Neural cell (in vitro differentiated cells): Measurements from ENCODE around the gene USP32. TPM values are rescaled to one million over a fixed set of nuclear protein-coding genes. Genes with fewer than 3 reads are reported as not detected.

Experiments
- H2AFZ ChIP-seq: fragments of 200-600, 300-800 bp; sonication (generic), shearing (Covaris generic); 2 replicates; pipeline ENCODE4 v1.6.0; 2014; ENCODE audit warnings: low read depth, mild to moderate bottlenecking, antibody characterized with exemption, low read length, moderate library complexity
- H3F3A ChIP-seq: fragments of 200-600 bp; shearing (Covaris generic); 2 replicates; pipeline ENCODE4 v1.6.1; 2016; ENCODE audit warnings: mild to moderate bottlenecking, moderate library complexity, mixed read lengths, antibody characterized with exemption, low read length; ENCODE audit not compliant: insufficient read depth, poor library complexity, severe bottlenecking
- H3K27ac ChIP-seq: fragments of 200-600, 300-800 bp; sonication (generic), shearing (Covaris generic); 2 replicates; pipeline ENCODE4 v1.5.1; 2014; ENCODE audit warnings: mild to moderate bottlenecking, low read length, moderate library complexity
- H3K27me3 ChIP-seq: fragments of 300-800, 200-600 bp; sonication (generic), shearing (Covaris generic); 2 replicates; pipeline ENCODE4 v1.6.0; 2014; ENCODE audit warnings: mild to moderate bottlenecking, low read depth, low read length, moderate library complexity; ENCODE audit not compliant: insufficient read depth
- H3K36me3 ChIP-seq: fragments of 300-800, 200-600 bp; sonication (generic), shearing (Covaris generic); 2 replicates; pipeline ENCODE4 v1.5.1; 2014; ENCODE audit warnings: mild to moderate bottlenecking, antibody characterized with exemption, low read length, moderate library complexity; ENCODE audit not compliant: insufficient read depth
- H3K4me2 ChIP-seq: fragments of 300-800, 200-600 bp; sonication (generic), shearing (Covaris generic); 2 replicates; pipeline ENCODE4 v1.6.0; 2014; ENCODE audit warnings: mild to moderate bottlenecking, low read length
- H3K4me3 ChIP-seq: fragments of 300-800, 200-600 bp; sonication (generic), shearing (Covaris generic); 2 replicates; pipeline ENCODE4 v1.5.1; 2014; ENCODE audit warnings: mild to moderate bottlenecking, low read length, moderate library complexity
- H3K79me2 ChIP-seq: fragments of 200-600 bp; shearing (Covaris generic); replicated peaks from 2 replicates; pipeline ENCODE4 v1.6.0; 2014; ENCODE audit warnings: mild to moderate bottlenecking, low read length, moderate library complexity; ENCODE audit not compliant: insufficient read depth
- H3K9ac ChIP-seq: fragments of 300-800, 200-600 bp; sonication (generic), shearing (Covaris generic); 2 replicates; pipeline ENCODE4 v1.6.1; 2016; ENCODE audit warnings: mild to moderate bottlenecking, low read length, mixed read lengths
- H3K9me2 ChIP-seq: fragments of 200-600 bp; shearing (Covaris generic); 2 replicates; pipeline ENCODE4 v1.6.1; 2016; ENCODE audit warnings: mild to moderate bottlenecking, low read length, mixed read lengths; ENCODE audit not compliant: insufficient read depth
- H3K9me3 ChIP-seq: fragments of 200-600, 300-800 bp; sonication (generic), shearing (Covaris generic); 2 replicates; pipeline ENCODE4 v1.6.1; 2016; ENCODE audit warnings: mild to moderate bottlenecking, mixed run types, low read length, moderate library complexity, mixed read lengths
- H4K20me1 ChIP-seq: fragments of 200-600 bp; shearing (Covaris generic); 2 replicates; pipeline ENCODE4 v1.6.1; 2016; ENCODE audit warnings: mild to moderate bottlenecking, mixed run types; ENCODE audit not compliant: insufficient read depth
- EP300 ChIP-seq: fragments of 450-650 bp; conservative IDR thresholded peaks from 2 replicates; pipeline ENCODE4 v1.6.1; 2014; ENCODE audit warnings: antibody characterized with exemption, mild to moderate bottlenecking, moderate library complexity; ENCODE audit not compliant: poor library complexity, severe bottlenecking
- EZH2 ChIP-seq: fragments of 200-600, 300-800 bp; shearing (Covaris generic), sonication (generic); IDR thresholded peaks from 2 replicates; pipeline ENCODE4 v1.6.1; 2014; ENCODE audit warnings: antibody characterized with exemption, low read length, borderline replicate concordance, mild to moderate bottlenecking; ENCODE audit not compliant: insufficient read depth, poor library complexity, severe bottlenecking
- MXI1 ChIP-seq: fragments of 450-650 bp; conservative IDR thresholded peaks from 2 replicates; pipeline ENCODE4 v1.6.1; 2014; ENCODE audit warnings: antibody characterized with exemption, mild to moderate bottlenecking; ENCODE audit not compliant: poor library complexity, severe bottlenecking
- POLR2AphosphoS5 ChIP-seq: IDR thresholded peaks from 2 replicates; pipeline ENCODE4 v1.6.1; 2012
- RAD21 ChIP-seq: fragments of 450-650 bp; conservative IDR thresholded peaks from 2 replicates; pipeline ENCODE4 v1.6.1; 2014; ENCODE audit warnings: antibody characterized with exemption, mild to moderate bottlenecking, moderate library complexity
- SMC3 ChIP-seq: fragments of 450-650 bp; conservative IDR thresholded peaks from 2 replicates; pipeline ENCODE4 v1.6.1; 2014; ENCODE audit warnings: antibody characterized with exemption, mild to moderate bottlenecking, moderate library complexity; ENCODE audit not compliant: poor library complexity
- TAF1 ChIP-seq: IDR thresholded peaks from 2 replicates; pipeline ENCODE4 v1.6.1; 2012; ENCODE audit warnings: low read depth
- polyA plus RNA-seq: library from polyadenylated mRNA; depleted of rRNA; stranded (reverse); fragments of >200 nt; gene quantifications from 2 replicates; pipeline ENCODE4 v1.2.3, GENCODE V29; 2014
- TF ChIP-seq, protein P1 (sequence below): fragments of 450-650 bp; IDR thresholded peaks from 2 replicates; pipeline ENCODE4 v1.5.1; 2014; ENCODE audit warnings: antibody characterized with exemption, mild to moderate bottlenecking, moderate library complexity; ENCODE audit not compliant: poor library complexity, severe bottlenecking
- TF ChIP-seq, protein P2 (sequence below): IDR thresholded peaks from 2 replicates; pipeline ENCODE4 v1.6.1; 2012; ENCODE audit warnings: borderline replicate concordance

Gene USP32
- polyA plus RNA-seq, 1 donor from 2014 or later = 25.7 TPM

DNA sequence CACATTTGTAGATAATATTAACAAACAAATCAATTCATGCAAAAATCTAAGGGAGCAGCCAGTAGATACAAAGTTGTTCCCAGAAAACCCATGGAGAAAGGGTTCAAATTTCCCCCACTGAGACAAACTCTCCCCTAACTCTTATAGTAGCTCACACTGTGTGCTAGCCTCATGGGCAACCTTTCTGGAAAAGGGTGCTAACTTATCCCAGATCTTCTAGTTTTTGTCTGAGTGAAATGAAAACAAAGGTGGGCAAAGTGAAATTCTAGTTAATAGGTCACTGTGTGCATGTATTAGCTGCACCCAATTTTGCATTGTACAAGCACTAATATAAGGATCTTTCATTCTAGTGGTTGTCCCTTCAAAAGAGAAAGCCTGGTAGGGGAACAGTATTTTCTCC lies 9.9 kb upstream of the USP32 start:
- no peak overlapping the region for H3K9ac ChIP-seq
- H3F3A ChIP-seq = no peaks in the 10 kb centered on the region
- H3K36me3 ChIP-seq = no peaks in the 10 kb centered on the region
- no peaks in the 10 kb centered on the region for H3K79me2 ChIP-seq
- TF ChIP-seq MXI1 = no peak
- TF ChIP-seq, protein P1, sequence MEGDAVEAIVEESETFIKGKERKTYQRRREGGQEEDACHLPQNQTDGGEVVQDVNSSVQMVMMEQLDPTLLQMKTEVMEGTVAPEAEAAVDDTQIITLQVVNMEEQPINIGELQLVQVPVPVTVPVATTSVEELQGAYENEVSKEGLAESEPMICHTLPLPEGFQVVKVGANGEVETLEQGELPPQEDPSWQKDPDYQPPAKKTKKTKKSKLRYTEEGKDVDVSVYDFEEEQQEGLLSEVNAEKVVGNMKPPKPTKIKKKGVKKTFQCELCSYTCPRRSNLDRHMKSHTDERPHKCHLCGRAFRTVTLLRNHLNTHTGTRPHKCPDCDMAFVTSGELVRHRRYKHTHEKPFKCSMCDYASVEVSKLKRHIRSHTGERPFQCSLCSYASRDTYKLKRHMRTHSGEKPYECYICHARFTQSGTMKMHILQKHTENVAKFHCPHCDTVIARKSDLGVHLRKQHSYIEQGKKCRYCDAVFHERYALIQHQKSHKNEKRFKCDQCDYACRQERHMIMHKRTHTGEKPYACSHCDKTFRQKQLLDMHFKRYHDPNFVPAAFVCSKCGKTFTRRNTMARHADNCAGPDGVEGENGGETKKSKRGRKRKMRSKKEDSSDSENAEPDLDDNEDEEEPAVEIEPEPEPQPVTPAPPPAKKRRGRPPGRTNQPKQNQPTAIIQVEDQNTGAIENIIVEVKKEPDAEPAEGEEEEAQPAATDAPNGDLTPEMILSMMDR = no peak
- TF ChIP-seq TAF1 = no peak
- TF ChIP-seq EZH2 = no peak
- no peak for TF ChIP-seq RAD21
- no peak for TF ChIP-seq POLR2AphosphoS5
- TF ChIP-seq, protein P2, sequence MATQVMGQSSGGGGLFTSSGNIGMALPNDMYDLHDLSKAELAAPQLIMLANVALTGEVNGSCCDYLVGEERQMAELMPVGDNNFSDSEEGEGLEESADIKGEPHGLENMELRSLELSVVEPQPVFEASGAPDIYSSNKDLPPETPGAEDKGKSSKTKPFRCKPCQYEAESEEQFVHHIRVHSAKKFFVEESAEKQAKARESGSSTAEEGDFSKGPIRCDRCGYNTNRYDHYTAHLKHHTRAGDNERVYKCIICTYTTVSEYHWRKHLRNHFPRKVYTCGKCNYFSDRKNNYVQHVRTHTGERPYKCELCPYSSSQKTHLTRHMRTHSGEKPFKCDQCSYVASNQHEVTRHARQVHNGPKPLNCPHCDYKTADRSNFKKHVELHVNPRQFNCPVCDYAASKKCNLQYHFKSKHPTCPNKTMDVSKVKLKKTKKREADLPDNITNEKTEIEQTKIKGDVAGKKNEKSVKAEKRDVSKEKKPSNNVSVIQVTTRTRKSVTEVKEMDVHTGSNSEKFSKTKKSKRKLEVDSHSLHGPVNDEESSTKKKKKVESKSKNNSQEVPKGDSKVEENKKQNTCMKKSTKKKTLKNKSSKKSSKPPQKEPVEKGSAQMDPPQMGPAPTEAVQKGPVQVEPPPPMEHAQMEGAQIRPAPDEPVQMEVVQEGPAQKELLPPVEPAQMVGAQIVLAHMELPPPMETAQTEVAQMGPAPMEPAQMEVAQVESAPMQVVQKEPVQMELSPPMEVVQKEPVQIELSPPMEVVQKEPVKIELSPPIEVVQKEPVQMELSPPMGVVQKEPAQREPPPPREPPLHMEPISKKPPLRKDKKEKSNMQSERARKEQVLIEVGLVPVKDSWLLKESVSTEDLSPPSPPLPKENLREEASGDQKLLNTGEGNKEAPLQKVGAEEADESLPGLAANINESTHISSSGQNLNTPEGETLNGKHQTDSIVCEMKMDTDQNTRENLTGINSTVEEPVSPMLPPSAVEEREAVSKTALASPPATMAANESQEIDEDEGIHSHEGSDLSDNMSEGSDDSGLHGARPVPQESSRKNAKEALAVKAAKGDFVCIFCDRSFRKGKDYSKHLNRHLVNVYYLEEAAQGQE = no peak
- no peak for TF ChIP-seq EP300
- TF ChIP-seq SMC3 = no peak
- no peaks in the 10 kb centered on the region for H4K20me1 ChIP-seq
- no peak overlapping the region for H3K4me2 ChIP-seq
- H3K9me2 ChIP-seq = no peaks in the 10 kb centered on the region
- H3K9me3 ChIP-seq = no peaks in the 10 kb centered on the region
- H2AFZ ChIP-seq = no peak overlapping the region
- no peak overlapping the region for H3K27ac ChIP-seq
- no peaks in the 10 kb centered on the region for H3K27me3 ChIP-seq
- no peak overlapping the region for H3K4me3 ChIP-seq

DNA sequence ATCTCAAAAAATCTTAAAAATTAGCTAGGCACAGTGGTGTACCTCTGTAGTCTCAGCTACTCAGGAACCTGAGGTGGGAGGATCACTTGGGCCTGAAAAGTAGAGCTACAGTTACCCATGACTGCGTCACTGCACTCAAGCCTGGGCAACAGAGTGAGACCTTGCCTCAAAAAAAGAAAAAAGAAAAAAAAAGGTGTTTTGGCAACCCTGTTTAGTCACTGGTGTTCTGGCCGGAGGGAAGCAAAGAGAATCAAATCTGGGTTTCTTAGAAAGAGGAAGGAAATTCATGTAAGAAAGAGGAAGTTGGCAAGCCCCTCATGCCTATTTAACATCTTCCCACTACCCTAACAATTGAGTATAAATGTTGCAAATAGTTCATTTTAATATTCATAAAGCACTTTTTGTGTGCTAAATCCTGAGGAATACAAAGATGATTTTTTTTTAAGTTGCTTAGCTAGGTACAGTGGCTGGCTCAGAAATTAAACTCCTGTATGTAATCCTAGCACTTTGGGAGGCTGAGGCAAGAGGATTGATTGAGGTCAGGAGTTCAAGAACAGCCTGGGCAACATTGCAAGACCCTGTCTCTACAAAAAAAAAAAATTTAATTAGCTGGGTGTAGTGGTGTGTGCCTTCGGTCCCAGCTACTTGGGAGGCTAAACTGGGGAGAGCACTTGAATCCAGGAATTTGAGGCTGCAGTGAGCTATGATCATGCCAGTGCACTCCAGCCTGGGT lies 6.5 kb upstream of the USP32 start:
- no peaks in the 10 kb centered on the region for H4K20me1 ChIP-seq
- no peak overlapping the region for H3K27ac ChIP-seq
- H3K36me3 ChIP-seq = no peaks in the 10 kb centered on the region
- no peak overlapping the region for H2AFZ ChIP-seq
- no peaks in the 10 kb centered on the region for H3K79me2 ChIP-seq
- TF ChIP-seq SMC3 (no peak), TAF1 (no peak), POLR2AphosphoS5 (no peak), EP300 (no peak), MXI1 (no peak), RAD21 (no peak), EZH2 (no peak)
- TF ChIP-seq, protein P1 = no peak
- TF ChIP-seq, protein P2 = no peak
- H3K9me3 ChIP-seq = no peaks in the 10 kb centered on the region
- no peak overlapping the region for H3K9ac ChIP-seq
- no peaks in the 10 kb centered on the region for H3K9me2 ChIP-seq
- no peak overlapping the region for H3K4me2 ChIP-seq
- no peaks in the 10 kb centered on the region for H3K27me3 ChIP-seq
- H3F3A ChIP-seq = no peaks in the 10 kb centered on the region
- no peak overlapping the region for H3K4me3 ChIP-seq
